Ovary (tissue), 3 donors: ENCODE data around the gene TSGA10IP.

ENCODE experiments used
- EP300 ChIP-seq: sonication (generic); formaldehyde crosslinking; IDR thresholded peaks from one replicate; pipeline ENCODE4 v1.6.1; 2017; ENCODE audit warnings: antibody characterized with exemption
- POLR2A ChIP-seq: fragments of 450-650 bp; IDR thresholded peaks from one replicate; pipeline ENCODE4 v1.6.1; 2017; ENCODE audit warnings: antibody characterized with exemption, mild to moderate bottlenecking, moderate library complexity
- TF ChIP-seq, protein P1 (sequence below), 3 donors: fragments of 450-650 bp in 2 of 3; fragments of 200-600 bp in 1 of 3; IDR thresholded peaks; one replicate each; pipeline versions ENCODE4 v1.5.1 to v1.8.0; 2016 to 2022; ENCODE audit warnings: antibody characterized with exemption in 3 of 3, mild to moderate bottlenecking in 1 of 3
- donor health status: DM: no; HTN: no; CAD: no.

DNA sequence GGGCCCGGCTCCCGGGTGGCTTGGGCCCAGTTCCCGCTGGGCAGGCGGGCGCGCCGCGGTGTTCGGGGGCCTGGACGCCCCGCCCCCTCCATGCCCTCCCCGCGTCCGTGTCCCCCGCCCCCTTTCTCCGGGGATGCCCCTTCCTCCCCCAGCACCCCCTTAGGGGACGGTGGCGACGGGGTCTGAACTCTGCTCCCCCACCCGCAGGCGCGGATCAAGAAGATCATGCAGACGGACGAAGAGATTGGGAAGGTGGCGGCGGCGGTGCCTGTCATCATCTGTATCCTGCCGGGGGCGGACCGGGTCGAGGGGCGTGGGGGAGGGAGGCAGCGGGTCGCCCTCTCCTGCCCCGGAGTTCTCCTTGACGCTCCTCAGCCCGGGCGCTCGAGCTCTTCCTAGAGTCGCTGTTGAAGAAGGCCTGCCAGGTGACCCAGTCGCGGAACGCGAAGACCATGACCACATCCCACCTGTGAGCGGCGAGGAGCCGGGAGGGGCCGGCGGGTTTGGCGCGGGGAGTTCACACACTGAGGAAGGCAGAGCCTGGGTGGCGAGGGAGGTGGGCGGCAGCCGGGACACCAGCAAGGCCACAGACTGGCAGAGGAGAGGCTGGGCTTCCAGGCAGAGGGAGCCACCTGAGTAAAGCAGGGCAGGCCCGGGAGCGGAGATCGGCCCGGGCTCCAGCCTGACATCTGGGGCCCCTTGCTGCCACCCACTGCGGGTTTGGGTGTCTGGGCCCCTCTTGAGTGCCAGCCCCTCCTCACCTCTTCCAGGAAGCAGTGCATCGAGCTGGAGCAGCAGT, 25.5 kb upstream of the TSGA10IP start:
- TF ChIP-seq, protein P1, sequence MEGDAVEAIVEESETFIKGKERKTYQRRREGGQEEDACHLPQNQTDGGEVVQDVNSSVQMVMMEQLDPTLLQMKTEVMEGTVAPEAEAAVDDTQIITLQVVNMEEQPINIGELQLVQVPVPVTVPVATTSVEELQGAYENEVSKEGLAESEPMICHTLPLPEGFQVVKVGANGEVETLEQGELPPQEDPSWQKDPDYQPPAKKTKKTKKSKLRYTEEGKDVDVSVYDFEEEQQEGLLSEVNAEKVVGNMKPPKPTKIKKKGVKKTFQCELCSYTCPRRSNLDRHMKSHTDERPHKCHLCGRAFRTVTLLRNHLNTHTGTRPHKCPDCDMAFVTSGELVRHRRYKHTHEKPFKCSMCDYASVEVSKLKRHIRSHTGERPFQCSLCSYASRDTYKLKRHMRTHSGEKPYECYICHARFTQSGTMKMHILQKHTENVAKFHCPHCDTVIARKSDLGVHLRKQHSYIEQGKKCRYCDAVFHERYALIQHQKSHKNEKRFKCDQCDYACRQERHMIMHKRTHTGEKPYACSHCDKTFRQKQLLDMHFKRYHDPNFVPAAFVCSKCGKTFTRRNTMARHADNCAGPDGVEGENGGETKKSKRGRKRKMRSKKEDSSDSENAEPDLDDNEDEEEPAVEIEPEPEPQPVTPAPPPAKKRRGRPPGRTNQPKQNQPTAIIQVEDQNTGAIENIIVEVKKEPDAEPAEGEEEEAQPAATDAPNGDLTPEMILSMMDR (IDR thresholded peaks at IDR 0.05), result no peak
- TF ChIP-seq POLR2A, result no peak
- no peak for TF ChIP-seq EP300
